Astrocyte (in vitro differentiated cells and primary cell): ENCODE data around the gene ME2. TPM values are rescaled to one million over a fixed set of nuclear protein-coding genes. Genes with fewer than 3 reads are reported as not detected.

Experiments
- DNase-seq: peaks from one replicate; pipeline ENCODE4 v3.0.0-alpha.2; 2010; ENCODE audit warnings: low read depth
- FAIRE-seq: peaks from 2 replicates; lab custom pipeline; 2011; peaks lifted over from hg19 to GRCh38; lab: Jason Lieb, UNC
- H2AFZ ChIP-seq: 2 replicates; pipeline ENCODE4 v1.6.0; 2012; ENCODE audit warnings: low read depth, low read length, inconsistent platforms
- H3K27ac ChIP-seq: 2 replicates; pipeline ENCODE4 v1.5.1; 2011; ENCODE audit warnings: low read depth, low read length, inconsistent platforms
- H3K27me3 ChIP-seq: 2 replicates; pipeline ENCODE4 v1.6.0; 2011; ENCODE audit warnings: low read length, inconsistent platforms; ENCODE audit not compliant: insufficient read depth
- H3K36me3 ChIP-seq: 2 replicates; pipeline ENCODE4 v1.5.1; 2011; ENCODE audit warnings: low read length, inconsistent platforms; ENCODE audit not compliant: insufficient read depth
- H3K4me1 ChIP-seq: 2 replicates; pipeline ENCODE4 v1.5.1; 2011; ENCODE audit warnings: low read length, inconsistent platforms; ENCODE audit not compliant: insufficient read depth
- H3K4me2 ChIP-seq: 2 replicates; pipeline ENCODE4 v1.6.0; 2012; ENCODE audit warnings: low read length, inconsistent platforms
- H3K4me3 ChIP-seq: 2 replicates; pipeline ENCODE4 v1.5.1; 2011; ENCODE audit warnings: low read depth, mild to moderate bottlenecking, low read length, inconsistent platforms; ENCODE audit not compliant: insufficient read depth
- H3K79me2 ChIP-seq: 2 replicates; pipeline ENCODE4 v1.6.0; 2012; ENCODE audit warnings: mild to moderate bottlenecking, low read length, inconsistent platforms; ENCODE audit not compliant: insufficient read depth
- H3K9ac ChIP-seq: 2 replicates; pipeline ENCODE4 v1.6.0; 2012; ENCODE audit warnings: mild to moderate bottlenecking, low read length, inconsistent platforms
- H3K9me3 ChIP-seq: 2 replicates; pipeline ENCODE4 v1.5.1; 2012; ENCODE audit warnings: low read depth, mild to moderate bottlenecking, low read length, inconsistent platforms; ENCODE audit not compliant: insufficient read depth
- H4K20me1 ChIP-seq: 2 replicates; pipeline ENCODE4 v1.6.0; 2012; ENCODE audit warnings: low read length, inconsistent platforms; ENCODE audit not compliant: insufficient read depth
- H3K27ac Mint-ChIP-seq: one replicate; pipeline ENCODE4 v1.8.0; 2021; ENCODE audit warnings: mild to moderate bottlenecking, mixed read lengths; ENCODE audit not compliant: unreplicated experiment
- H3K27me3 Mint-ChIP-seq: one replicate; pipeline ENCODE4 v1.8.0; 2021; ENCODE audit warnings: low read depth, mixed read lengths; ENCODE audit not compliant: unreplicated experiment
- H3K36me3 Mint-ChIP-seq: one replicate; pipeline ENCODE4 v1.8.0; 2021; ENCODE audit warnings: low read depth, mixed read lengths; ENCODE audit not compliant: unreplicated experiment
- H3K4me1 Mint-ChIP-seq: one replicate; pipeline ENCODE4 v1.8.0; 2021; ENCODE audit warnings: low read depth, mixed read lengths; ENCODE audit not compliant: unreplicated experiment
- H3K4me3 Mint-ChIP-seq: one replicate; pipeline ENCODE4 v1.8.0; 2021; ENCODE audit warnings: mild to moderate bottlenecking, moderate library complexity, mixed read lengths; ENCODE audit not compliant: unreplicated experiment
- H3K9me3 Mint-ChIP-seq: one replicate; pipeline ENCODE4 v1.8.0; 2021; ENCODE audit warnings: mild to moderate bottlenecking, mixed read lengths; ENCODE audit not compliant: unreplicated experiment
- EZH2 ChIP-seq: IDR thresholded peaks from 2 replicates; pipeline ENCODE4 v1.6.1; 2012; ENCODE audit warnings: mild to moderate bottlenecking, low read length, inconsistent platforms; ENCODE audit not compliant: insufficient read depth
- total RNA-seq: library from RNA; stranded (reverse); gene quantifications from 2 replicates; pipeline ENCODE4 v1.2.1, GENCODE V29; 2021
- TF ChIP-seq, protein P1 (sequence below): IDR thresholded peaks from 2 replicates; pipeline ENCODE4 v1.5.1; 2011; ENCODE audit warnings: low read depth, mild to moderate bottlenecking, inconsistent platforms, low read length, moderate library complexity; ENCODE audit not compliant: insufficient read depth

Gene ME2
- total RNA-seq, 1 donor from 2014 or later, result 44.0 TPM

DNA sequence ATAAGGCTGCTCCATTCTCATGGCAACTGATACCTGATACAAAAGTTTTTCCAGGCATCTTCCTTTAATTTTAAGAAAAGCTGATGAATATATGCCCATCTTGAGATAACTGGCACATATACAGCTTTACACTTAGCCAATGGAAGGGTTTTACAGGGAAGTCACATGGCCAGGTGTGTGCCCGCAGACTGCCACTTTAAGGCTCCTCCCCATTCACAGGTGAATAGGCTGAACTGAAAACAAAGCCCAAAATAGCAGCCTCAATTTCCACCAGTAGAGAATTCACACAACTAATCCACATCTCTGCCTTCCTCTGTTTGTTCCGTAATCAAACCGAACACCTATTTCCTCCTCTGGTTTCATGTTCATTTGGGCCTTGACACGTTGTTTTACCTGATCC is 9.8 kb upstream of the ME2 start:
- H3K9ac ChIP-seq, result no peak overlapping the region
- H2AFZ ChIP-seq, result no peak overlapping the region
- Mint-ChIP-seq H3K4me1 (peaks cover 2% of the 10 kb centered on the region), H3K27ac (no peak overlapping the region), H3K27me3 (no peaks in the 10 kb centered on the region), H3K9me3 (no peaks in the 10 kb centered on the region), H3K36me3 (no peaks in the 10 kb centered on the region), H3K4me3 (no peak overlapping the region)
- TF ChIP-seq EZH2, result no peak
- TF ChIP-seq, protein P1, sequence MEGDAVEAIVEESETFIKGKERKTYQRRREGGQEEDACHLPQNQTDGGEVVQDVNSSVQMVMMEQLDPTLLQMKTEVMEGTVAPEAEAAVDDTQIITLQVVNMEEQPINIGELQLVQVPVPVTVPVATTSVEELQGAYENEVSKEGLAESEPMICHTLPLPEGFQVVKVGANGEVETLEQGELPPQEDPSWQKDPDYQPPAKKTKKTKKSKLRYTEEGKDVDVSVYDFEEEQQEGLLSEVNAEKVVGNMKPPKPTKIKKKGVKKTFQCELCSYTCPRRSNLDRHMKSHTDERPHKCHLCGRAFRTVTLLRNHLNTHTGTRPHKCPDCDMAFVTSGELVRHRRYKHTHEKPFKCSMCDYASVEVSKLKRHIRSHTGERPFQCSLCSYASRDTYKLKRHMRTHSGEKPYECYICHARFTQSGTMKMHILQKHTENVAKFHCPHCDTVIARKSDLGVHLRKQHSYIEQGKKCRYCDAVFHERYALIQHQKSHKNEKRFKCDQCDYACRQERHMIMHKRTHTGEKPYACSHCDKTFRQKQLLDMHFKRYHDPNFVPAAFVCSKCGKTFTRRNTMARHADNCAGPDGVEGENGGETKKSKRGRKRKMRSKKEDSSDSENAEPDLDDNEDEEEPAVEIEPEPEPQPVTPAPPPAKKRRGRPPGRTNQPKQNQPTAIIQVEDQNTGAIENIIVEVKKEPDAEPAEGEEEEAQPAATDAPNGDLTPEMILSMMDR, result no peak
- no peak overlapping the region for H3K4me3 ChIP-seq
- peaks cover 6% of the 10 kb centered on the region for H3K4me1 ChIP-seq
- no peaks in the 10 kb centered on the region for H3K9me3 ChIP-seq
- no peaks in the 10 kb centered on the region for H3K27me3 ChIP-seq
- no peak overlapping the region for H3K4me2 ChIP-seq
- FAIRE-seq, result no peak
- H4K20me1 ChIP-seq, result no peaks in the 10 kb centered on the region
- H3K79me2 ChIP-seq, result no peaks in the 10 kb centered on the region
- DNase-seq, result no peak
- no peak overlapping the region for H3K27ac ChIP-seq
- no peaks in the 10 kb centered on the region for H3K36me3 ChIP-seq

GRCh38 chr18:50870138-50870845 is 8.6 kb upstream of the ME2 start:
- H3K9ac ChIP-seq, result no peak overlapping the region
- H3K4me2 ChIP-seq, result peak overlapping the region; percentile 31
- H3K4me3 ChIP-seq, result no peak overlapping the region
- peaks cover 2% of the 10 kb centered on the region for H3K4me1 Mint-ChIP-seq
- H3K9me3 ChIP-seq, result no peaks in the 10 kb centered on the region
- H3K36me3 ChIP-seq, result no peaks in the 10 kb centered on the region
- H4K20me1 ChIP-seq, result no peaks in the 10 kb centered on the region
- no peak overlapping the region for H3K4me3 Mint-ChIP-seq
- H2AFZ ChIP-seq, result no peak overlapping the region
- no peak for TF ChIP-seq EZH2
- TF ChIP-seq, protein P1, result no peak
- H3K27ac ChIP-seq, result peak overlapping the region; percentile 11
- H3K27ac Mint-ChIP-seq, result no peak overlapping the region
- H3K9me3 Mint-ChIP-seq, result no peaks in the 10 kb centered on the region
- no peaks in the 10 kb centered on the region for H3K27me3 Mint-ChIP-seq
- DNase-seq (peak; percentile 74), FAIRE-seq (peak; percentile 78)
- peaks cover 6% of the 10 kb centered on the region for H3K4me1 ChIP-seq
- H3K27me3 ChIP-seq, result no peaks in the 10 kb centered on the region
- H3K79me2 ChIP-seq, result no peaks in the 10 kb centered on the region
- no peaks in the 10 kb centered on the region for H3K36me3 Mint-ChIP-seq

GRCh38 chr18:50871846-50872245 is 7.1 kb upstream of the ME2 start:
- no peak for DNase-seq
- no peak overlapping the region for H3K4me3 Mint-ChIP-seq
- Histone ChIP-seq H3K36me3 (no peaks in the 10 kb centered on the region), H3K4me2 (no peak overlapping the region), H4K20me1 (no peaks in the 10 kb centered on the region), H3K9me3 (no peaks in the 10 kb centered on the region), H3K9ac (no peak overlapping the region), H2AFZ (no peak overlapping the region), H3K27ac (no peak overlapping the region), H3K4me1 (peaks cover 6% of the 10 kb centered on the region), H3K4me3 (no peak overlapping the region), H3K27me3 (no peaks in the 10 kb centered on the region), H3K79me2 (no peaks in the 10 kb centered on the region)
- no peak for FAIRE-seq
- H3K27ac Mint-ChIP-seq, result no peak overlapping the region
- H3K9me3 Mint-ChIP-seq, result no peaks in the 10 kb centered on the region
- TF ChIP-seq EZH2, result no peak
- TF ChIP-seq, protein P1, result no peak
- no peaks in the 10 kb centered on the region for H3K27me3 Mint-ChIP-seq
- H3K36me3 Mint-ChIP-seq, result no peaks in the 10 kb centered on the region
- peaks cover 2% of the 10 kb centered on the region for H3K4me1 Mint-ChIP-seq
